Pancreas (tissue), 10 donors: Measurements from ENCODE around the gene CRYL1. TPM values are rescaled to one million over a fixed set of nuclear protein-coding genes. Genes with fewer than 3 reads are reported as not detected.

Experiments used
- ATAC-seq, 4 donors: fragments of 200-7000 bp; cut with Tn5 transposase; one replicate each; pipeline versions ENCODE4 v1.8.0 to v1.9.1; 2020; ENCODE audit warnings: mild to moderate bottlenecking in 4 of 4, moderate library complexity in 4 of 4
- DNase-seq, 6 donors: peaks; one replicate each; pipeline ENCODE4 v3.0.0-alpha.2; 2020
- FAIRE-seq: peaks from 2 replicates; lab custom pipeline; 2012; peaks lifted over from hg19 to GRCh38; lab: Jason Lieb, UNC
- H3K27ac ChIP-seq, 4 donors: fragments of 200-600 bp; sonication (generic); 1 replicate in 3 of 4; 2 replicates in 1 of 4; pipeline versions ENCODE4 v1.5.0 to v1.8.0; 2020
- H3K27me3 ChIP-seq, 4 donors: fragments of 200-600 bp; one replicate each; pipeline ENCODE4 v1.8.0; 2021
- H3K36me3 ChIP-seq, 3 donors: fragments of 200-600 bp; sonication (generic) in 1 of 3; one replicate each; pipeline versions ENCODE4 v1.5.0 to v1.8.0; 2020 to 2021
- H3K4me1 ChIP-seq, 3 donors: fragments of 200-600 bp; one replicate each; pipeline ENCODE4 v1.8.0; 2021
- H3K4me3 ChIP-seq, 4 donors: fragments of 200-600 bp; sonication (generic) in 2 of 4; one replicate each; pipeline versions ENCODE4 v1.5.0 to v1.8.0; 2020 to 2021
- H3K9me3 ChIP-seq, 4 donors: fragments of 200-600 bp; one replicate each; pipeline ENCODE4 v1.8.0; 2021
- CTCF ChIP-seq, 4 donors: fragments of 200-600 bp; sonication (generic) in 3 of 4; IDR thresholded peaks; one replicate each; pipeline versions ENCODE4 v1.5.0 to v1.8.0; 2021; ENCODE audit warnings: antibody characterized with exemption in 4 of 4
- WGBS, 2 donors: extraction: QIAGEN DNeasy Blood & Tissue Kit; methylation state at CpG; one replicate each; pipeline ENCODE4 v1.1.7; 2013; 5-methylcytosine and 5-hydroxymethylcytosine counted together
- intact Hi-C, 3 donors: fragments of 100-400 bp; cut with DNase I; formaldehyde crosslinking; loops; one replicate each; pipeline versions ENCODE4 v1.11.1 to v1.14.2; 2022
- polyA plus RNA-seq, 2 donors: library from polyadenylated mRNA; stranded (reverse); fragments of 200-250 nt; gene quantifications; one replicate each; pipeline ENCODE4 v1.2.3, GENCODE V29; 2013
- total RNA-seq, 6 donors: library from RNA; stranded (reverse); fragmentation: NEBNext Ultra II Directional in 4 of 6; extraction: Animal tissue kit (Norgen Biotek cat#: 25700) in 4 of 6; gene quantifications; one replicate each; pipeline versions ENCODE4 v1.2.1 to v1.2.4, GENCODE V29; 2021 to 2023
- donor health status: healthy with polysubstance abuse.
- donor health status: DM: no; HTN: no; CAD: no; lungs with moderate emphysema.
- donor health status: DM: no; HTN: no; CAD: no.
- donor health status: control.
- donor health status: control.
- donor health status: Bipolar disorder and iron deficiency.
- donor health status: DM: yes; HTN: yes; CAD: no.
- donor health status: DM: no; HTN: no; CAD: no.
- donor health status: DM: no; HTN: no; CAD: no.
- donor health status: DM: yes; HTN: yes; CAD: no.

Gene CRYL1
- total and polyA plus RNA-seq, 8 donors = 12.8 to 31.7 (median 19.3) TPM

DNA sequence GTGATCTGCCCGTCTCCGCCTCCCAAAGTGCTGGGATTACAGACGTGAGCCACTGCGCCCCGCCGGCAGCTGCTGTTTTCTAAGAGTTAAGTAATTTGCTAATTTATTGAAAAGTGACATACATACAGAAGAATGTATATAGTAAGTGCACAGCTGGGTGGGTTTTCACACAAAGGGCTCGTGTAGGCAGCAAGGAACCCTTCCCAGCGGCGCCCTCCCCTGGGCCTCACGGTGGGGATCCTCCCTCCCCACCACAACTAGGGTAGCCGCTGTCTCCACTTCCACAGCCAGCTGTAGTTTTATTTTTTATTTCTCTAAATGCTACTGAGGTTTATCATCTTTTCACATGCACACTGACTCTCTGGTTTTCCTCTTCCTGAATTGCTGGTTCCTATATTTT is 64.9 kb downstream of the CRYL1 start:
- Histone ChIP-seq H3K36me3 (no peaks in the 10 kb centered on the region), H3K4me1 (peaks cover 0 to 3% (median 0%) of the 10 kb centered on the region in 3 donors), H3K27me3 (no peaks in the 10 kb centered on the region), H3K9me3 (no peaks in the 10 kb centered on the region), H3K27ac (no peak overlapping the region), H3K4me3 (no peak overlapping the region)
- no peak for TF ChIP-seq CTCF (IDR thresholded peaks at IDR 0.05)
- FAIRE-seq (no peak), ATAC-seq (no peak), DNase-seq (no peak)
- intact Hi-C loops = no loop called here
- 95% methylated on average over 11 of the region's 11 CpGs for WGBS, 2 donors

- Histone ChIP-seq H3K9me3 (no peaks in the 10 kb centered on the region), H3K4me1 (peaks cover 0 to 3% (median 0%) of the 10 kb centered on the region in 3 donors), H3K27me3 (no peaks in the 10 kb centered on the region), H3K4me3 (no peak overlapping the region), H3K36me3 (no peaks in the 10 kb centered on the region), H3K27ac (no peak overlapping the region)
- no peak for TF ChIP-seq CTCF (IDR thresholded peaks at IDR 0.05)
- intact Hi-C loops = no loop called here
- 51 to 60% methylated on average over 6 of the region's 6 CpGs for WGBS, 2 donors
- DNase-seq (no peak), ATAC-seq (no peak), FAIRE-seq (no peak)
These were observed 68.0 kb downstream of the CRYL1 start for GRCh38 chr13:20457670-20458069.

DNA sequence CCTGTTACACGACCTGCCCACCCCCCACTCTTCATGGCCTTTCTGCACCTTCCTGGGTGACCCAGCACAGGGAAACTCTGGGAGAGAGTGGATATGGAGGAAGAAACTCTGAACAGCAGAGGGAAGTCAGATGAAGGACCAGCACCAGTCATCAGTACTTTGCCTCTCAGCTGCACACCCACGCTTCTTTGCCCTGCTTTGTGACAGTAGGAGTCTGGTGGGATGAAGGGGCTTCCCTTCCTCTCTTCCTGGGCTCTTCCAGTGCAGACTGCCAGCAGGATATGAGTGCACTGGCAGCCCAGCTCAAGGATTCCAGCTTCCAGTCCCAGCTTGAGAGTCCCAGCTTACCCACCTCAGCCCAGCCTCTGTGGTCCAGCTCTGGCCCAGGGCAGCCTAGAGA is 68.9 kb downstream of the CRYL1 start:
- no peaks in the 10 kb centered on the region for H3K27me3 ChIP-seq
- H3K4me1 ChIP-seq = peaks cover 0 to 3% (median 0%) of the 10 kb centered on the region in 3 donors
- no peaks in the 10 kb centered on the region for H3K9me3 ChIP-seq
- H3K27ac ChIP-seq = no peak overlapping the region
- FAIRE-seq (no peak), DNase-seq (no peak), ATAC-seq (no peak)
- intact Hi-C loops = no loop called here
- H3K4me3 ChIP-seq = no peak overlapping the region
- TF ChIP-seq CTCF (IDR thresholded peaks at IDR 0.05) = no peak
- no peaks in the 10 kb centered on the region for H3K36me3 ChIP-seq
- 73 to 88% methylated on average over 2 of the region's 2 CpGs for WGBS, 2 donors

DNA sequence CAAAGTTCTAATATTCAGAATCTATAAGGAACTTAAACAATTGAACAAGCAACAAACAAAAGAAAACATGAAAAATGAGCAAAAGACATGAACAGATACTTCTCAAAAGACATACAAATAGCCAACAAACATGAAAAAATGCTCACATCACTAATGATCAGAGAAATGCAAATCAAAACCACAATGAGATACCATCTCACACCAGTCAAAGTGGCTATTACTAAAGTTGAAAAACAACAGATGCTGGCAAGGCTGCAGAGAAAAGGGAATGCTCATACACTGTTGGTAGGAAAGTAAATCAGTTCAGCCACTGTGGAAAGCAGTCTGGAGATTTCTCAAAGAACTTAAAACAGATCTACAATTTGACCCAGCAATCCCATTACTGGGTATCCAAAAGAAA is 74.3 kb downstream of the CRYL1 start:
- H3K27me3 ChIP-seq = no peaks in the 10 kb centered on the region
- TF ChIP-seq CTCF (IDR thresholded peaks at IDR 0.05) = no peak
- no peak overlapping the region for H3K27ac ChIP-seq
- H3K4me1 ChIP-seq = no peaks in the 10 kb centered on the region
- no peak overlapping the region for H3K4me3 ChIP-seq
- DNase-seq (no peak), ATAC-seq (no peak), FAIRE-seq (no peak)
- no peaks in the 10 kb centered on the region for H3K36me3 ChIP-seq
- no peaks in the 10 kb centered on the region for H3K9me3 ChIP-seq
- intact Hi-C loops = no loop called here

- no peaks in the 10 kb centered on the region for H3K4me1 ChIP-seq
- WGBS, 2 donors = 84 to 87% methylated on average over 1 of the region's 1 CpG
These were observed 77.2 kb downstream of the CRYL1 start for GRCh38 chr13:20448470-20448869.

More at GRCh38 chr13:20448470-20448869, 77.2 kb downstream of the CRYL1 start:
- H3K4me3 ChIP-seq = no peak overlapping the region
- DNase-seq = no peak
- no peak for ATAC-seq
- no peak overlapping the region for H3K27ac ChIP-seq
- H3K36me3 ChIP-seq = no peaks in the 10 kb centered on the region
- no peaks in the 10 kb centered on the region for H3K9me3 ChIP-seq
- TF ChIP-seq CTCF (IDR thresholded peaks at IDR 0.05) = no peak
- no peak for FAIRE-seq
- no peaks in the 10 kb centered on the region for H3K27me3 ChIP-seq
- intact Hi-C loops = no loop called here
